HG03025 (cell line): ENCODE measurements around the gene REPIN1.

ENCODE experiments used
- ATAC-seq: cut with Tn5 transposase; IDR thresholded peaks from one replicate; pipeline ENCODE4 v1.9.1; 2021; ENCODE audit warnings: mild to moderate bottlenecking, moderate library complexity; ENCODE audit not compliant: unreplicated experiment, low FRiP score

REPIN1 gene

GRCh38 chr7:150368096-150368883 lies at the start of gene REPIN1:
TSS of gene REPIN1 (plus strand) at chr7:150368822. CDS start at chr7:150369712, 890 bp downstream.
- peak; percentile 60 for ATAC-seq

GRCh38 chr7:150321788-150322113 lies 46.9 kb upstream of the REPIN1 start:
- ATAC-seq = no peak

- ATAC-seq = peak; percentile 6
Observed at GRCh38 chr7:150322114-150322832, 46.3 kb upstream of the REPIN1 start.

- peak; percentile 70 for ATAC-seq
Observed at GRCh38 chr7:150322833-150323681, 45.6 kb upstream of the REPIN1 start, which contains the start of the genes ACTR3C and LRRC61. TSS of gene ACTR3C (minus strand) at chr7:150323545. CDS start at chr7:150295296, 28,249 bp downstream. TSS of gene LRRC61 (plus strand) at chr7:150323355. CDS start at chr7:150336862, 13,507 bp downstream.

- peak; percentile 19 for ATAC-seq
Observed at GRCh38 chr7:150323682-150324372, 44.8 kb upstream of the REPIN1 start.

GRCh38 chr7:150324373-150324961 lies 44.2 kb upstream of the REPIN1 start:
- no peak for ATAC-seq

- ATAC-seq = no peak
Observed at GRCh38 chr7:150325110-150325611, 43.5 kb upstream of the REPIN1 start.

- no peak for ATAC-seq
Observed at GRCh38 chr7:150325901-150326300, 42.7 kb upstream of the REPIN1 start.

- no peak for ATAC-seq
Observed at GRCh38 chr7:150326657-150327268, 41.9 kb upstream of the REPIN1 start.

- no peak for ATAC-seq
Observed at GRCh38 chr7:150327308-150327707, 41.3 kb upstream of the REPIN1 start.

GRCh38 chr7:150329331-150330120 lies 39.1 kb upstream of the REPIN1 start:
- no peak for ATAC-seq

GRCh38 chr7:150330211-150330885 lies 38.3 kb upstream of the REPIN1 start:
- no peak for ATAC-seq

GRCh38 chr7:150332852-150333635 lies 35.6 kb upstream of the REPIN1 start:
- ATAC-seq = no peak

- ATAC-seq = no peak
Observed at GRCh38 chr7:150333659-150334058, 35.0 kb upstream of the REPIN1 start.

- ATAC-seq = no peak
Observed at GRCh38 chr7:150334108-150334507, 34.5 kb upstream of the REPIN1 start.

- no peak for ATAC-seq
Observed at GRCh38 chr7:150335108-150335773, 33.4 kb upstream of the REPIN1 start.

GRCh38 chr7:150335774-150336112 lies 32.9 kb upstream of the REPIN1 start:
- ATAC-seq = no peak
